OCI-LY7 (cell line): ENCODE results near the gene CLDN20. TPM values are rescaled to one million over a fixed set of nuclear protein-coding genes. Genes with fewer than 3 reads are reported as not detected.
"Not testable (repeated sequence)": the region's sequence is repeated elsewhere in the genome, so short reads cannot be mapped to it uniquely, and the experiment has no call there.

Source experiments
- BruUV-seq: library from RNA; stranded (reverse); fragments of 400-500 nt; replicated peaks from 2 replicates; lab custom pipeline; 2021; lab: Mats Ljungman, UMichigan
- CTCF ChIA-PET: fragments of 300-600 bp; sonication (Branson Sonifier 250); formaldehyde crosslinking; loops from one replicate; lab custom pipeline; 2022; ENCODE audit warnings: antibody characterized with exemption; ENCODE audit not compliant: unreplicated experiment; lab: Charles Lee
- POLR2A ChIA-PET: fragments of 300-600 bp; sonication (Branson Sonifier 250); formaldehyde crosslinking; loops from one replicate; lab custom pipeline; 2022; ENCODE audit warnings: antibody characterized with exemption; lab: Charles Lee
- DNase-seq: peaks from one replicate; pipeline ENCODE4 v3.0.0-alpha.2; 2015; ENCODE audit warnings: low spot score
- H2AFZ ChIP-seq: fragments of 200-600 bp; sonication (generic), shearing (Covaris generic); 2 replicates; pipeline ENCODE4 v1.6.1; 2014; ENCODE audit warnings: mild to moderate bottlenecking, antibody characterized with exemption, low read length, moderate library complexity
- H3K27ac ChIP-seq: fragments of 200-600 bp; sonication (generic); 2 replicates; pipeline ENCODE4 v1.5.1; 2014; ENCODE audit warnings: mixed run types, low read depth, mild to moderate bottlenecking, moderate library complexity, low read length, inconsistent platforms; ENCODE audit not compliant: poor library complexity, severe bottlenecking
- H3K36me3 ChIP-seq: fragments of 200-600 bp; sonication (generic); 2 replicates; pipeline ENCODE4 v1.6.1; 2014; ENCODE audit warnings: mild to moderate bottlenecking, antibody characterized with exemption, low read length, moderate library complexity, mixed read lengths; ENCODE audit not compliant: insufficient read depth
- H3K4me1 ChIP-seq: fragments of 200-600 bp; sonication (generic); 2 replicates; pipeline ENCODE4 v1.5.1; 2014; ENCODE audit warnings: mild to moderate bottlenecking, low read length; ENCODE audit not compliant: insufficient read depth, poor library complexity, severe bottlenecking
- H3K4me2 ChIP-seq: fragments of 200-600 bp; sonication (generic); 2 replicates; pipeline ENCODE4 v1.6.1; 2014; ENCODE audit warnings: mild to moderate bottlenecking, low read length
- H3K4me3 ChIP-seq: fragments of 200-600 bp; sonication (generic); 2 replicates; pipeline ENCODE4 v1.5.1; 2014; ENCODE audit warnings: mild to moderate bottlenecking, low read depth, low read length; ENCODE audit not compliant: poor library complexity, severe bottlenecking
- H3K79me2 ChIP-seq: fragments of 200-600 bp; sonication (generic); 2 replicates; pipeline ENCODE4 v1.6.1; 2016; ENCODE audit warnings: low read depth, mild to moderate bottlenecking, low read length, moderate library complexity, mixed read lengths; ENCODE audit not compliant: insufficient read depth
- H3K9me2 ChIP-seq: fragments of 200-600 bp; sonication (generic); 2 replicates; pipeline ENCODE4 v1.6.1; 2016; ENCODE audit warnings: mild to moderate bottlenecking, low read length, mixed read lengths; ENCODE audit not compliant: insufficient read depth
- H3K9me3 ChIP-seq: fragments of 200-600 bp; sonication (generic); 2 replicates; pipeline ENCODE4 v1.6.1; 2014; ENCODE audit warnings: mild to moderate bottlenecking, mixed run types, low read length, mixed read lengths
- H4K20me1 ChIP-seq: fragments of 200-600 bp; sonication (generic); 2 replicates; pipeline ENCODE4 v1.6.1; 2014; ENCODE audit warnings: mild to moderate bottlenecking, antibody characterized with exemption, low read length, moderate library complexity, mixed read lengths; ENCODE audit not compliant: insufficient read depth
- CTCF ChIP-seq: fragments of 200-600 bp; sonication (generic); conservative IDR thresholded peaks from 2 replicates; pipeline ENCODE4 v1.5.1; 2014; ENCODE audit warnings: mild to moderate bottlenecking, antibody characterized with exemption, low read length, moderate library complexity, mixed read lengths
- EZH2phosphoT487 ChIP-seq: fragments of 200-600 bp; sonication (generic); IDR thresholded peaks from 2 replicates; pipeline ENCODE4 v1.6.1; 2018; ENCODE audit warnings: low read depth, borderline replicate concordance, mild to moderate bottlenecking, mixed run types, antibody characterized with exemption, low read length, moderate library complexity, mixed read lengths
- intact Hi-C: fragments of 100-400 bp; cut with micrococcal nuclease; formaldehyde crosslinking; loops from one replicate; pipeline ENCODE4 v1.10.0; 2022; ENCODE audit not compliant: unreplicated experiment
- total RNA-seq, 2 experiments: library from RNA; depleted of rRNA in 1 of 2; stranded (reverse); fragments of >200 nt in 1 of 2; shearing (Covaris generic) in 1 of 2; gene quantifications; 2 replicates each; pipeline ENCODE4 v1.2.3, GENCODE V29; 2014 to 2022

CLDN20 gene
- total RNA-seq, 2 experiments from 2014 or later: not detected

GRCh38 chr6:155228546-155229166 is 35.2 kb upstream of the CLDN20 start:
- CTCF ChIA-PET: no interaction called here

GRCh38 chr6:155230975-155231374 is 32.8 kb upstream of the CLDN20 start:
- CTCF ChIA-PET, POLR2A ChIA-PET, intact Hi-C loops: not testable (repeated sequence)

More at GRCh38 chr6:155228546-155229166, 35.2 kb upstream of the CLDN20 start:
- Histone ChIP-seq H3K79me2 (no peaks in the 10 kb centered on the region), H3K9me3 (no peaks in the 10 kb centered on the region), H3K4me3 (no peak overlapping the region), H3K4me2 (no peak overlapping the region), H3K36me3 (peaks cover 3% of the 10 kb centered on the region; the same call in 1 of the 2 replicates), H2AFZ (no peak overlapping the region), H3K9me2 (no peaks in the 10 kb centered on the region), H4K20me1 (no peaks in the 10 kb centered on the region), H3K27ac (no peak overlapping the region), H3K4me1 (no peaks in the 10 kb centered on the region)
- intact Hi-C loops: no loop called here
- TF ChIP-seq CTCF (no peak), EZH2phosphoT487 (no peak)
- POLR2A ChIA-PET: interaction anchor here (0.6 kb wide), 1 partner anchor 481 kb away, joined by 3 read pairs; no protein-coding TSS in a partner anchor
- BruUV-seq: no TSS peak
- no peak for DNase-seq

GRCh38 chr6:155232848-155233247 is 31.0 kb upstream of the CLDN20 start:
- no peak for TF ChIP-seq CTCF
- Histone ChIP-seq H3K4me2 (no peak overlapping the region), H3K27ac (no peak overlapping the region), H3K9me3 (no peaks in the 10 kb centered on the region), H3K9me2 (no peaks in the 10 kb centered on the region), H4K20me1 (no peaks in the 10 kb centered on the region), H2AFZ (no peak overlapping the region), H3K4me3 (no peak overlapping the region), H3K36me3 (peaks cover 3% of the 10 kb centered on the region; the same call in 1 of the 2 replicates), H3K79me2 (no peaks in the 10 kb centered on the region), H3K4me1 (no peaks in the 10 kb centered on the region)
- POLR2A ChIA-PET: interaction anchor here (0.6 to 1.0 kb wide), 3 partner anchors 15 to 664 kb away, joined by 3 to 4 read pairs (median 3); no protein-coding TSS in a partner anchor
- intact Hi-C loops: no loop called here
- BruUV-seq: no TSS peak
- CTCF ChIA-PET: interaction anchor here (1.1 kb wide), 1 partner anchor 11 kb away, joined by 3 read pairs; no protein-coding TSS in a partner anchor
- DNase-seq: no peak

More at GRCh38 chr6:155230975-155231374, 32.8 kb upstream of the CLDN20 start:
- H3K4me2 ChIP-seq, H3K9me3 ChIP-seq, H3K9me2 ChIP-seq, H3K79me2 ChIP-seq, H3K4me3 ChIP-seq, H3K4me1 ChIP-seq, DNase-seq, H2AFZ ChIP-seq, BruUV-seq, H4K20me1 ChIP-seq, H3K36me3 ChIP-seq, H3K27ac ChIP-seq: not testable (repeated sequence)
